GM12864 (cell line): Measurements from ENCODE around the gene MID1IP1.

Experiments
- DNase-seq: peaks from one replicate; pipeline ENCODE4 v3.0.0-alpha.2; 2011; ENCODE audit warnings: low read depth
- H3K4me3 ChIP-seq: 2 replicates; pipeline ENCODE4 v1.5.1; 2011; ENCODE audit warnings: mild to moderate bottlenecking, low read depth, low read length, control low read depth
- CTCF ChIP-seq: IDR thresholded peaks from 2 replicates; pipeline ENCODE4 v1.5.1; 2011; ENCODE audit warnings: low read depth, mild to moderate bottlenecking, moderate library complexity, low read length, control low read depth, inconsistent platforms; ENCODE audit errors: missing control alignments

The MID1IP1 gene

GRCh38 chrX:38804682-38805431 lies 3.6 kb downstream of the MID1IP1 start:
- no peak for TF ChIP-seq CTCF
- no peak for DNase-seq
- H3K4me3 ChIP-seq = peak overlapping the region; percentile 67

DNA sequence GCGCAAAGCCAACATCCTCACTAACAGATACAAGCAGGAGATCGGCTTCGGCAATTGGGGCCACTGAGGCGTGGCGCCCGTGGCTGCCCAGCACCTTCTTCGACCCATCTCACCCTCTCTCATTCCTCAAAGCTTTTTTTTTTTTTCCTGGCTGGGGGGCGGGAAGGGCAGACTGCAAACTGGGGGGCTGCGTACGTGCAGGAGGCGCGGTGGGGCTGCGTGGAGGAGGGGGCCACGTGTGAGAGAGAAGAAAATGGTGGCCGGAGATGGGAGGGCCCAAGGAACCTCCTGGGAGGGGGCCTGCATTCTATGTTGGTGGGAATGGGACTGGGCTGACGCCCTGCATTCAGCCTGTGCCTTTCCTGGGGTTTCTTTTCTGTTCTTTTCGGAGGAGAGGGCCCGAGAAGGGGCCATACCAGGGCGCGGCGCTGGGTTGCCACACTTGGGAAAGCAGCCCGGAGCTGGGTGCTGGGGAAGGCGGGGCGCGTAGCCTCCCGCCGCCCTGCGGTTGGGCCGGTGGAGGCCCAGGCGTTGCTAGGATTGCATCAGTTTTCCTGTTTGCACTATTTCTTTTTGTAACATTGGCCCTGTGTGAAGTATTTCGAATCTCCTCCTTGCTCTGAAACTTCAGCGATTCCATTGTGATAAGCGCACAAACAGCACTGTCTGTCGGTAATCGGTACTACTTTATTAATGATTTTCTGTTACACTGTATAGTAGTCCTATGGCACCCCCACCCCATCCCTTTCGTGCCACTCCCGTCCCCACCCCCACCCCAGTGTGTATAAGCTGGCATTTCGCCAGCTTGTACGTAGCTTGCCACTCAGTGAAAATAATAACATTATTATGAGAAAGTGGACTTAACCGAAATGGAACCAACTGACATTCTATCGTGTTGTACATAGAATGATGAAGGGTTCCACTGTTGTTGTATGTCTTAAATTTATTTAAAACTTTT lies 4.5 kb downstream of the MID1IP1 start:
- DNase-seq = no peak
- peak overlapping the region; percentile 67 for H3K4me3 ChIP-seq
- TF ChIP-seq CTCF = no peak

DNA sequence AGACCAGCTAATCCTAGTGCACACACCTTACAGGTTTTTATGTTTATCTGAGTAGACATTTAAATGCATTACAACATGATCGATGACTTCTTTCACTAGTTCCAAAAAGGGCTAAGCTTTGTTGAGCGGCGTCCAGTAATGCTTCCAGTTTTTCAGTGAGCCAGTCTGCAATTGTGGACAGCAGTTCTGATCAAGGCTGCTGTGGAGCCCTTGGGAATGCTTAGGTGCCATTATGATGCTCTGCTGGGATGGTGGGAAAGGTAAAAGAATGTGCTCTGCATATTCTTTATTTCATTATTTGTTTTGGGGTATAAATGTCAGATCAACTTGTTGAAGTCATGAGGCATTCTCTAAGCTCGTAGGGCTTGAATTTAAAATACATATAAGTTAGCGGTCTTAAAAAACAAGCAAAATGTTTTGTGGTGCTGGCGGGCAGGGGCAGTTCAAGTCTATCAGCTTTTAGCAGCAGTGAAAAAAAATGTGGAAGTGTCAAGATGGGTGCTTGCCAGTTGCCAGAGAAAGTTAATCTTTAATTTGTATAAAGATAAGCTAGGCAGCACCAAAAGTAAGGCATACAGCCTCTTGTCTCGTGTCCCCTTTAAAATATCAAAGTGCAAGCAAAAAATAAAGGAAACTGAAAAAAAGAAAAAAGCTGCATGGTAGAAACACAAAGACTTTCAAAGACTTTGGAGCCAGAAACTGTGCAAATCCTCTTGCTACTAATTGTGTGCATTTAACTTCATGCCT lies 5.8 kb downstream of the MID1IP1 start:
- no peak for TF ChIP-seq CTCF
- H3K4me3 ChIP-seq = no peak overlapping the region; the same call in 1 of the 2 replicates
- DNase-seq = no peak

DNA sequence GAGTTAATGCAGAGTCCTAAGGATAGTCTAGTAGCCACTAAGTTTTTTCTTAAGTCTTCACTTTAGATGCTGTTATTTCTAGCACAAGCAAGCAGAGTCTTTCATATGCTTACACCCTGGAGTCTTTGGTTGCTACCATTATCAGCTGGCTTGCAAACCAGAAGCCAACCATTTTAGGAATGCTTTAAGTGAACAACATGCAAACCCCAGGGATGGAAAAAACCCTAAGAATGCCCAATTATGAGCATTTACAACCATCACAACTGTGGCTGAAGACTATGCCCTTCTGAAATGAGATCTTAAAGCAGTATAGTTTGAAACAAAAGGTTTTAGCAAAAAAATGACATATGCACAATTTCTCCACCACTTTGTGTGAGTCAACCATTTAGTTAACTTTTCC lies 6.6 kb downstream of the MID1IP1 start:
- TF ChIP-seq CTCF = no peak
- no peak for DNase-seq
- no peak overlapping the region for H3K4me3 ChIP-seq

DNA sequence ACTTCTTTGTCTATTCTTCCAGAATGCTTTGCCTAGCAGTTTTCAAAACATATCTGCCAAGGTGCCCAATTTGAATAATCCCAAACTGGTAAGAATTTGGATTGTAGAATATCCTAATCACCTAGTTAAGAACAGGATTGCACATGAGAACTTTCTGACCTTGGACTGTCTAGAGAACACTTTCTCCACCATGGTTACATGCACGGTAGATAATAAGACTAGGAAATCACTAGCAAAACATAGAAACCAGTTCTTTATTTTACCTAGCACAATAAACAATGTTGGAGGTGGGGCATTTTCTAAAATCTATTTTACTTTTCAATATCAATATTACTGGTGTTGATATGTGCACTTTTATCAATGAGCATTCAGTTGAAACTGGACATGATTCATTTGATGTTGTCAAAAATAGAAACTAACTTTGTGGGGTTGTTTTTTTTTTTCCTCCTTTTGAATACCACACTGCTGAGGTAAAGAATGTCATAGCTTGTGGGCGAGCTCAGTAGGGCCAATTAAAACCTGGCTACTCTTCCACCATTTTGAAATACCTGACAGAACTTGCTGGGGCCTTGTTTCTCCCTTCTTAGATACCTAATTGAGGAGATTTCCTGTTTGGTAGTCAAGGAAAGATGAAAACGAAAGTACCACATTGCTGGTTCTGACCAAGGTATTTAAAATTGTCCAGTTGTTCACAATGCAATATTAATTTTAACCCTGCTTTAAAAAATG lies 10.4 kb downstream of the MID1IP1 start:
- no peak for DNase-seq
- no peak overlapping the region for H3K4me3 ChIP-seq
- TF ChIP-seq CTCF = no peak

DNA sequence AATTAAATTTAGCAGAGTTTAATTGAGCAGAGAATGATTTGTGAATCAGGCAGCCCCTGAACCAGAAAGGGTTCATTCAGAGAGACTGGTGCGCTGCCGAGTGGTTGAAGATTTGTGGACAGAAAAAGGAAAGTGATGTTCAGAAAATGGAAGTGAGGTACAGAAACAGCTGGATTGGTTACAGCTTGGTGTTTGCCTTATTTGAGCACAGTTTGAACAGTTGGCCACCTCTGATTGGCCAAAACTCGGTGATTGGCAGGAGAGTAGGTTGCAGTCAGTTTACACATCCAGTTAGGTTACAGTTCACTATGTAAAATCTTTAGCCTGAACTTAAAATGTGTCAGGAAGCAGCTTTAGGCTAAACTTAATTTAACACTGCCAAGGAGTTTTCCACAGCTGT lies 14.9 kb downstream of the MID1IP1 start:
- no peak for DNase-seq
- no peak overlapping the region for H3K4me3 ChIP-seq
- TF ChIP-seq CTCF = no peak
